Measurements from ENCODE around the gene TBPL1.

DNA sequence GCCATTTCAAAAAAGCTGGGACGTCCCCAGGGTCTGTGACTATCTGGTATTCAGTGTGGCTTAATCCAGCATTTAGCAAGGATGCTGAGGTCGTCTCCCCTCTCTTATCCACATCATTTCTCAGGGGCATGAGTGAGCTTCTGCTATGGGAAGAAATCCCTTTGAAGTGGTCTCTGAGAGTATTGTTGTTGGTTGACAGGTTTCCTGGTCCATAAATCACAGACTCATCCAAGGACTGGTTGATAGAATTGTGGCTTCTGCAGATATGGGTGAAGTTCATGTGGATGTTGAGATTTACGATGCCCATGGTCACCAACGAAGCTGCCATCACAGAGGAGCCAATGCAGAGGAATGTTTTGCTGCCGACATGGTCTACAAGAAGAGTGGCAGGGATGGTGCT, 75.4 kb downstream of the TBPL1 start:
- no peak for TF ChIP-seq CTCF (optimal IDR thresholded peaks at IDR 0.05 in 1 of 3, IDR thresholded peaks at IDR 0.05 in 1 of 3, conservative IDR thresholded peaks at IDR 0.05 in 1 of 3; ENCODE audit: extremely low read depth in 1 of 3, insufficient read depth in 2 of 3, low read length in 3 of 3)
- TF ChIP-seq EZH2 (IDR thresholded peaks at IDR 0.05; ENCODE audit: low read length): no peak
